ENCODE results near the gene SMIM33.
"Not testable (repeated sequence)": the region's sequence is repeated elsewhere in the genome, so short reads cannot be mapped to it uniquely, and the experiment has no call there.

Gene SMIM33

GRCh38 chr5:139470821-139471300 is at the start of gene SMIM33:
TSS of gene SMIM33 (plus strand) at chr5:139471004. CDS start at chr5:139471122, 118 bp downstream.
- no peak for DNase-seq

DNA sequence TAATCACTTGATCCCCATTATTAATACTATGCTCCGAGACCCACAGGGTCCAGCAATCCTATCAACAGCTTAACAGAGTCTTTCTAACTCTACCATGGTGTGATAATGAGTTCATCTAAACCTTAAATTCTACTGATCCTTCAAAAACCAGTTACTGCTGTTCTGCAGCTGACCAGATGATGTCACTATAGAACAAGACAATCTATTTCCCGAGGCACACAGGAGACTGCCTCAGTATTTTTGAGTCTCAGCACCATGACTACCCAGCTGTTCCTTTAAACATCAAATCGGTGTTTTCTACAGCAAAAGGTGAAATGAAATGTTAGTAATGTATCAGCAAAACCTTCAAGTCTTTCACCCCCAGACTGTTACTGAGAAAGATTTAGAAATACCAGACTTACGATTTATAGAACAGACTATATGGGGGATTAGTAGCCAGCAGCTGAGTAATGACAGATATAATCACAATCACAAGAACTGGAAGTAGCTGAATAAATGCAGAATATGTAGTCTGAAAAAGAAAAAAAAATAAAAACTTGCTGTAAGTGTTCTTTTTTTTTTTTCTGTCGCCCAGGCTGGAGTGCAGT is 48.4 kb upstream of the SMIM33 start:
- DNase-seq, result peak in 1 of 2 donors; percentile 50

DNA sequence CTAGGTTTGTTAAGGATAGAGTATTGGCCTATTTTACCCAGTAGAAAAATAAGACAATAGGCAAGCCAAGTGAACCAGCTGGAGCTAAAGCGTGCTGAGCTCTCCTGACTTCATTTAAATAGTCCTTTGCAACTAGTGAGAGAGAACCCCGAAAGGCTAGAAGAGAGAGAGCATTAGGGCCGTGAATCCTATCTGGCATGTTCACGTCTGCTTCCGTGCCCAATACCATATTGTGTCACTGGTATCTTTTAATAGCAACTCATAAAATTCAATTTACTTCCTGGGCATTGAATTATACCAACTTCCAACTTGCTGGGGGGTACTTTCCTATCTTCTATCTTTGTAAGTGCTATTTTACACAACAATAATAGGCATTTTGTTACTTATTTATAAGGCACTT is 45.3 kb upstream of the SMIM33 start:
- no peak for DNase-seq

GRCh38 chr5:139426203-139426885 is 44.5 kb upstream of the SMIM33 start:
- no peak for DNase-seq

- DNase-seq, result no peak
Observed at GRCh38 chr5:139430015-139430414, 40.8 kb upstream of the SMIM33 start.

- no peak for DNase-seq
Observed at GRCh38 chr5:139431706-139432105, 39.1 kb upstream of the SMIM33 start.

- no peak for DNase-seq
Observed at GRCh38 chr5:139435676-139436075, 35.1 kb upstream of the SMIM33 start.

GRCh38 chr5:139438707-139439012 is 32.1 kb upstream of the SMIM33 start:
- DNase-seq, result no peak

- DNase-seq, result peak; percentile 85 to 86
Observed at GRCh38 chr5:139439013-139439903, 31.5 kb upstream of the SMIM33 start, which contains the start of gene DNAJC18. TSS of gene DNAJC18 (minus strand) at chr5:139439525. CDS start at chr5:139439445, 80 bp downstream.

DNA sequence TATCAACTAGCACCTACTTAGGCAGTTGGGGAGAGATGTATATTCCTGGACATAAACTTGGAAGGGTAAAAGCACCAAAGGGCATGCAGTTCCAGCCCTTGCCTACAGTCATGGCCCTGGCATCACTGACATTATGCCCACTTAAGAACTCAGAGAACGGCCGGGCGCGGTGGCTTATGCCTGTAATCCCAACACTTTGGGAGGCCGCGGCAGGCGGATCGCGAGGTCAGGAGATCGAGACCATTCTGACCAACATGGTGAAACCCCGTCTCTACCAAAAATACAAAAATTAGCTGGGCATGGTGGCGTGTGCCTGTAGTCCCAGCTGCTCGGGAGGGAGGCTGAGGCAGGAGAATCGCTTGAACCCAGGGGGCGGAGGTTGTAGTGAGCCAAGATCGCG is 30.4 kb upstream of the SMIM33 start:
- not testable (repeated sequence) for DNase-seq

GRCh38 chr5:139443831-139444453 is 26.9 kb upstream of the SMIM33 start:
- no peak for DNase-seq

GRCh38 chr5:139445325-139446170 is 25.3 kb upstream of the SMIM33 start:
- no peak for DNase-seq

DNA sequence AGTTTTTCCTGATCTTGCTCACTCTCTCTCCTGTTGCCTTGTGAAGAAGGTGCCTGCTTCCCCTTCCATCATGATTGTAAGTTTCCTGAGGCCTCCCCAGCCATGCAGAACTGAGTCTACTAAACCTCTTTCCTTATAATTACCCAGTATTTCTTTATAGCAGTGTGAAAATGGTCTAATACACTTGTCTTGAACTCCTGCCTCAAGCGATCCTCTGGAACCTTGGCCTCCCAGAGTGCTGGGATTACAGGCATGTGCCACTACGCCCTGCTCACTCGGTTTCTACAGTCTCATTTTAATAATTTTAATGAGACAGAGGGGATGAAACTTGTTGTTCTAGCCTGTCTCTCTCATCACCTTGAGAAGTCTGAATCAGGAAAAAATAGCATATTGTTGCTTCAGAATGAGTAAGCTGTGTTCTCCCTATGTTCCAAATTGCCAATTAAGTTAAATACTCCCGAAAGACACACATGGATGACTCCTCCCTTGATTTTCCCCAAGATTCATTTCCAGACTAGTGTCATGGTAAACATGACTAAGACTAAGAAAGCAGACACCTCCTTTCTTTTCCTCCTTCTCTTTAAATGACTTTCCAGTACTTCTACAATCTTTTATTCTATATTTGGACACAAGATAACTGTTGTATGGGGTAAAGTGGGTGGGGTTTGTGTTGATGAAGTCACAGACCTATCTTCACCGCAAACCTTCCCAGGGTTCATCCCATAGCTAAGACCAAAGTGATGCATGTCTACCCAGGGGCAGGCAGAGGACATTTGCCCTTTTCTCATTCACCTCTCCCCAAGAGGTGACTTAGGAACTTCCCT is 23.6 kb upstream of the SMIM33 start:
- no peak for DNase-seq

DNA sequence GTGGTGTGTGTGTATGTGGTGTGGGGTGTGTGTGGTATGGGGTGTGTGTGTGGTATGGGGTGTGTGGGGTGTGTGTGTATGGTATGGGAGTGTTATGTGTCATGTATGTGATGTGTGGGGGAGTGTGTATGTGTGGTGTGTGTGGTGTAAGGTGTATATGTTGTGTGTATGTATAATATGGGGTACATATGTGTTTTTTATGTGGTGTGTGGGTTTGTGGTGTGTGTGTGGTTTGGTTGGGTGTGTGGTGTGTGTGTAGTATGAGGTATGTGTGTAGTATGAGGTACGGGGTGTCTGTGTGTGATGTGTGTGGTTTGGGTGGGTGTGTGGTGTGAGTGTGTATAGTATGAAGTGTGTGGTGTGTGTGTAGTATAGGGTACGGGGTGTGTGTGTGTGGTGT is 19.6 kb upstream of the SMIM33 start:
- DNase-seq, result no peak

DNA sequence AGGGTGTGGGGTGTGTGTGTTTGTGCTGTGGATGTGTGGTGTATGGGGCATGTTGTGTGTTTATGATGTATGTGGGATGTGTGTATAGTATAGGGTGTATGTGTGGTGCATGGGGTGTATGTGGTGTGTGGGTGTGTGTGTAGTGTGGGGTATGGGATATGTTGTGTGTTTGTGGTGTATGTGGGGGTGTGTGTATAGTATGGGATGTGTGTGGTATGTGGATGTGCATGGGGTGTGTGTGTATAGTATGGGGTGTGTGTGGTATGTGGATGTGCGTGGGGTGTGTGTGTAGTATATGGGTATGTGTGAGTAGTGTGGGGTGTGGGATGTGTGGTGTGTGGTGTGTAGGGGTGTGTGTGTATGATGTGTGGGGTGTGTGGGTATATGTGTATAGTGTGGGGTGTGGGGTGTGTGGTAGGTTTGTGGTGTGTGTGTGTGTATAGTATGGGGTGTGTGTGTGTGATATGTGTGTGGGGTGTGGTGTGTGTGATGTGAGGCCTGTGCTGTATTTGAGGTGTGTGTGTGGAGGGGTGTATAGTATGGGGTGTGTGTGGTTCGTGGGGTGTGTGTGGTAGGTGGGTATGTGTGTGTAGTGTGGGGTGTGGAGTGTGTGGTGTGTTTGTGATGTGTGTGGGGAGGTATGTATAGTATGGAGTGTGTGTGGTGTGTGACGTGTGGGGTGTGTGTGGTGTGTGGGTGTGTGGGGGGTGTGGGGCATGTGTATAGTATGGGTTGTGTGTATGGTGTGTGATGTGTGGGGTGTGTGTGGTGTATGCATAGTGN is 18.7 kb upstream of the SMIM33 start:
- no peak for DNase-seq

DNA sequence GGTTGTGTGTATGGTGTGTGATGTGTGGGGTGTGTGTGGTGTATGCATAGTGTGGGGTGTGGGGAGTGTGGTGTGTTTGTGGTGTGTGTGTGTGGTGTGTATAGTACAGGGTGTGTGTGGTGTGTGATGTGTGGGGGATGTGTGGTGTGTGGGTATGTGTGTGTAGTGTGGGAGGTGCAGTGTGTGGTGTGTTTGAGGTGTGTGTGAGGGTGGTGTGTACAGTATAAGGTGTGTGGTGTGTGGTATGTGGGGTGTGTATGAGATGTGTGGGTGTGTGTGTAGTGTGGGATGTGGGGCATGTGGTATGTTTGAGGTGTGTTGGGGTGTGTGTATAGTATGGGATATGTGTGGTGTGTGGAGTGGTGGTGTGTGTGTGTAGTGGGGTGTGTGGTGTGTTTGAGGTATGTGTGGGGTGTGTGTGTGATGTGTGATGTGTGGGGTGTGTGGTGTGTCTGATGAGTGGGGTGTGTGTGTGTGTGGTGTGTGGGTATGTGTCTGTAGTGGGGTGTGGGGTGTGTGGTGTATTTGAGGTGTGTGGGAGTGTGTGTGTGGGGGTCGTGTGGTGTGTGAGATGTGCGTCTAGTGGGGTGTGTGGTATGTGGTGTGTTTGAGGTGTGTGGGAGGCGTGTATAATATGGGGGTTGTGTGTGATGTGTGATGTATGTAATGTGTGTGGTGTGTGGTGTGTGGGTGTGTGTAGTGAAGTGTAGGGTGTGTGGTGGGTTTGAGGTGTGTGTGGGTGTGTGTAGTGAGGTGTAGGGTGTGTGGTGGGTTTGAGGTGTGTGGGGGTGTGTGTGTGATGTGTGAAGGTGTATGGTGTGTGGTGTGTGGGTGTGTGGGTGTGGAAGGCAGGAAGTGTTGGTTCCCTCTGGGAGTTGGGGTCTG is 16.9 kb upstream of the SMIM33 start:
- no peak for DNase-seq

- no peak for DNase-seq
Observed at GRCh38 chr5:139454568-139455290, 16.1 kb upstream of the SMIM33 start.

GRCh38 chr5:139456776-139457175 is 14.0 kb upstream of the SMIM33 start:
- DNase-seq, result no peak

- no peak for DNase-seq
Observed at GRCh38 chr5:139457241-139457640, 13.6 kb upstream of the SMIM33 start.

Data from stimulated activated CD4-positive, alpha-beta T cell treated with anti-CD3 and anti-CD28 coated beads, Interleukin-2, amount 100 ng/mL, for 48 hours (primary cell).